ENCODE results near the gene DPP4. TPM values are rescaled to one million over a fixed set of nuclear protein-coding genes. Genes with fewer than 3 reads are reported as not detected.
A peak's percentile ranks its signal among the peaks of the same experiment; 100 is the strongest.

The DPP4 gene
- total RNA-seq, 1 donor, result 130 TPM

GRCh38 chr2:162075689-162076132 is 1.7 kb upstream of the DPP4 start:
- no peak overlapping the region for H3K4me3 ChIP-seq (ENCODE audit: low read depth, low read length)
- TF ChIP-seq, protein P1, sequence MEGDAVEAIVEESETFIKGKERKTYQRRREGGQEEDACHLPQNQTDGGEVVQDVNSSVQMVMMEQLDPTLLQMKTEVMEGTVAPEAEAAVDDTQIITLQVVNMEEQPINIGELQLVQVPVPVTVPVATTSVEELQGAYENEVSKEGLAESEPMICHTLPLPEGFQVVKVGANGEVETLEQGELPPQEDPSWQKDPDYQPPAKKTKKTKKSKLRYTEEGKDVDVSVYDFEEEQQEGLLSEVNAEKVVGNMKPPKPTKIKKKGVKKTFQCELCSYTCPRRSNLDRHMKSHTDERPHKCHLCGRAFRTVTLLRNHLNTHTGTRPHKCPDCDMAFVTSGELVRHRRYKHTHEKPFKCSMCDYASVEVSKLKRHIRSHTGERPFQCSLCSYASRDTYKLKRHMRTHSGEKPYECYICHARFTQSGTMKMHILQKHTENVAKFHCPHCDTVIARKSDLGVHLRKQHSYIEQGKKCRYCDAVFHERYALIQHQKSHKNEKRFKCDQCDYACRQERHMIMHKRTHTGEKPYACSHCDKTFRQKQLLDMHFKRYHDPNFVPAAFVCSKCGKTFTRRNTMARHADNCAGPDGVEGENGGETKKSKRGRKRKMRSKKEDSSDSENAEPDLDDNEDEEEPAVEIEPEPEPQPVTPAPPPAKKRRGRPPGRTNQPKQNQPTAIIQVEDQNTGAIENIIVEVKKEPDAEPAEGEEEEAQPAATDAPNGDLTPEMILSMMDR (IDR thresholded peaks at IDR 0.05; ENCODE audit: insufficient read depth, low read depth, low read length), result no peak
- DNase-seq (ENCODE audit: low read depth), result peak; percentile 74

DNA sequence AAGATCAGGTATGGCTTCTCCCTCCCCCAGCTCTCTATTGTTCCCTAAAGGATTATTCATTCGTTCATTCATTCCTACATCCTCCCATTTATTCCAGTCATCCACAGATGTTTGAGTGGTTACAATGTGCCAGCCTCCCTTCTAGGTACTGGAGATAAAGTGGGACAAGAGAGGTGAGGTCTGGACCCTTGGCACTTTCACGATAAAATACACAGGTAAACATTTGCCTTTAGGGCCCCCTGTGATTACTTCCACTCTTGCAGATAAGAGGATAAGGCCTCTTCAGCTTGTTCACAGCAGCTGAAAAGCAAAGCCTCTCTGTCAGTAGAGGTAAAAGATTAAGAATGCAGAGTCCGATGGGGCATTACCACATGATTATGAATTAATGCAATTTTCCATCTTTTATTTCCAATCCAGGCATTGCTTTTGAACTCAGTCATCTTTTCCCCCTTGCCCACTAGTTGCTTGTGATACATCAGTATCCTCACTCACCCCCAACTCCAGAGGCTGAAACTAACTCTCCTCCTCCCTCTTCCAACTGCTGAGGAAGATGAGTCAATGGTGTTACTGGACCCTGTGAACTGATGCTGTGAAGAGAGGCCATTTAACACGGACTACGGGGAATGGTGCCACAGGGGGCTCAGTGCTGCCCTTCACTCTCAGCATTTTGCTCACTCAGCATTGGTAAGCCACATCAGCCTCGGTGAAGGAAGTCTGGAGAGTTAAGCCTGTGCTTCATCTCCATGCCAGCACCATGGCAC is 1.1 kb upstream of the DPP4 start:
- TF ChIP-seq, protein P1 (IDR thresholded peaks at IDR 0.05; ENCODE audit: insufficient read depth, low read depth, low read length), result no peak
- peak overlapping the region; percentile 91 for H3K4me3 ChIP-seq (ENCODE audit: low read depth, low read length)
- DNase-seq (ENCODE audit: low read depth), result no peak

DNA sequence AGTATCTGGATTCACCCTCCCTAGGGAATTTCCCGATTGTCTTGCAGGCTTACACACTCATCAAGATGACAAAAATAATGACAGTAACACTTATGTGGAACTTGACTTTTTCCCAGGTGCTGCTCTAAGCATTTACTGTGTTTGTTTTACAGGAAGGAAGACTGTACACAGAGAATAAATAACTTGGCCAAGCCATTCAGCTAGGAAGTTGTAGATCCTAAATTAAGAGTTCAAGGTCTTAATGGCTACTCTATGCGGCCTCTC is 549 bp upstream of the DPP4 start:
- DNase-seq (ENCODE audit: low read depth), result no peak
- H3K4me3 ChIP-seq (ENCODE audit: low read depth, low read length), result peak overlapping the region; percentile 91

DNA sequence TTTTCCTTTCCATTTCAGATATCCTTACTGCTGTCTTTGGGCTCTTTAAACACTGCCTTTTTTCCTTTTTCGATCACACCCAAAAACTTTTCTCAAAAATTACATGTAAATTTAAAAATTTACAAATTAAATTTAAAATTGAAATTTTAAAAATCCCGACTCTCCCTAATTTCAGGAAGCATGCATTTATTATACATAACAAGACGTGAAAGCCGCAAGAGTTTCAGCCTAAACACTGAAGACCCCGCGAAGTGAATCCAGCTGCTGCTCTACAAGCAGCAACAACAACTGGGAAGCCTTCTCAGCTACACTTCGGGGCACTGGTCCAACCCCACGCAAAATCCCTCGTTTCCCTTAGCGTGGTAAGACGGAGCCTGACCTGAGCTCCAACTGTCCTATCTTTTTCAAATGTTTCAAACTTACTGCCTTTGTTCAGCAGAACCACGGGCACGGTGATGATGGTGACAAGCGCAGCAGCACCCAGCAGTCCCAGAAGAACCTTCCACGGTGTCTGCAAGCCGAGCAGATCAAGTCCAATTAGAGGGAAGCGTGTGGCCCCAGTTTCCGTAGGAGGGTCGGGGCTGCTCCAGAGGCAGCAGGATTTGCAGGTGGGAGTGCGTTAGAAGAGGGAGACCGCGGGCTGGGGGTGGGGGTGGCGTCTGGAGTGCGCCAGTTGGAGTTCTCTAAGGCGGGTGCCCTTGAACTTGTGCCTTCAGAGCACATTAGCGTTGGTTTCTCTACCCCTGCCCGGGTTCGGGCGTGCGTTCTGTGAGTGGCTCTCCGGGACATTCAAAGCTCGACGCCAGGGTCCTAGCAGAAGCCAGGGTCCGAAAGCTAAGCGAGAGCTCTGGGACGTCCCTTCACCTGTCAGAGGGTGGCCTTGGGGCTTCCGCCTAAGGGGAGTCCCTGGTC is 783 bp downstream of the DPP4 start:
- H3K4me3 ChIP-seq (ENCODE audit: low read depth, low read length), result peak overlapping the region; percentile 91
- TF ChIP-seq, protein P1 (IDR thresholded peaks at IDR 0.05; ENCODE audit: insufficient read depth, low read depth, low read length), result no peak
- DNase-seq (ENCODE audit: low read depth), result peak; percentile 44

More for the DNA sequence above, 549 bp upstream of the DPP4 start:
- TF ChIP-seq, protein P1 (IDR thresholded peaks at IDR 0.05; ENCODE audit: insufficient read depth, low read depth, low read length), result no peak

- TF ChIP-seq, protein P1 (IDR thresholded peaks at IDR 0.05; ENCODE audit: insufficient read depth, low read depth, low read length), result no peak
- peak; percentile 96 for DNase-seq (ENCODE audit: low read depth)
- H3K4me3 ChIP-seq (ENCODE audit: low read depth, low read length), result peak overlapping the region; percentile 91
Measured at GRCh38 chr2:162072181-162072702, 1.8 kb downstream of the DPP4 start.

DNA sequence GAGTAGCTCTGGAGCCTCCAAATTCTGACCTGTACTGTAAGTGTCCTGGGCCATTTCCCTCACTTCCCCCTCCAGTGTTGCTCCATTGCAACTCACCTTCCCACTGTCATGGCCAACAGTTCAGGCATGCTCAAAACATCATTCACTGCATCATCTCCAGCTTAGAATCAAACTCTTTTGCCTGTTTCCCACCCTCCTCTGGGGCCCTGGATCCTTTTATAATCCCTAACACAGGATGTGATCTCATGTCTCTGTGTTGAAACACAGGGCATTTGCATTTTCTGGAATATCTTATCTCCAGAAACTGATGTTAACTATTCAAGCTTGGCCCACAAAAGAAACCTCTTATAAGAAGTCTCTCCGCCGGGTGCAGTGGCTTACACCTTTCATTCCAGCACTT is 3.0 kb downstream of the DPP4 start:
- DNase-seq (ENCODE audit: low read depth), result peak; percentile 88
- TF ChIP-seq, protein P1 (IDR thresholded peaks at IDR 0.05; ENCODE audit: insufficient read depth, low read depth, low read length), result no peak
- H3K4me3 ChIP-seq (ENCODE audit: low read depth, low read length), result peak overlapping the region; percentile 91

Data from fibroblast of villous mesenchyme (primary cell).